ENCODE measurements around the gene HPS6.

GRCh38 chr10:102024799-102025198 lies 40.4 kb upstream of the HPS6 start:
- TF ChIP-seq CTCF (IDR thresholded peaks at IDR 0.05; ENCODE audit: borderline replicate concordance, extremely low read depth, low read length, poor library complexity, severe bottlenecking): no peak
- TF ChIP-seq EZH2 (IDR thresholded peaks at IDR 0.05; ENCODE audit: borderline replicate concordance, low read depth, low read length, severe bottlenecking): no peak
